C4-2B (cell line): ENCODE measurements around the gene ERCC8.

Experiments
- CTCF ChIP-seq: fragments of 450-650 bp; conservative IDR thresholded peaks from 2 replicates; pipeline ENCODE4 v1.5.1; 2017; ENCODE audit warnings: mild to moderate bottlenecking
- ZFX ChIP-seq: fragments of 450-650 bp; IDR thresholded peaks from 2 replicates; pipeline ENCODE4 v1.6.1; 2017

- TF ChIP-seq CTCF: no peak
- peak; percentile 68 for TF ChIP-seq ZFX
These were observed at the start of gene ERCC8, which contains the start of gene NDUFAF2 for GRCh38 chr5:60944904-60945812.
